ENCODE measurements around the gene LNX2.
A peak's percentile ranks its signal among the peaks of the same experiment; 100 is the strongest.

LNX2 gene

DNA sequence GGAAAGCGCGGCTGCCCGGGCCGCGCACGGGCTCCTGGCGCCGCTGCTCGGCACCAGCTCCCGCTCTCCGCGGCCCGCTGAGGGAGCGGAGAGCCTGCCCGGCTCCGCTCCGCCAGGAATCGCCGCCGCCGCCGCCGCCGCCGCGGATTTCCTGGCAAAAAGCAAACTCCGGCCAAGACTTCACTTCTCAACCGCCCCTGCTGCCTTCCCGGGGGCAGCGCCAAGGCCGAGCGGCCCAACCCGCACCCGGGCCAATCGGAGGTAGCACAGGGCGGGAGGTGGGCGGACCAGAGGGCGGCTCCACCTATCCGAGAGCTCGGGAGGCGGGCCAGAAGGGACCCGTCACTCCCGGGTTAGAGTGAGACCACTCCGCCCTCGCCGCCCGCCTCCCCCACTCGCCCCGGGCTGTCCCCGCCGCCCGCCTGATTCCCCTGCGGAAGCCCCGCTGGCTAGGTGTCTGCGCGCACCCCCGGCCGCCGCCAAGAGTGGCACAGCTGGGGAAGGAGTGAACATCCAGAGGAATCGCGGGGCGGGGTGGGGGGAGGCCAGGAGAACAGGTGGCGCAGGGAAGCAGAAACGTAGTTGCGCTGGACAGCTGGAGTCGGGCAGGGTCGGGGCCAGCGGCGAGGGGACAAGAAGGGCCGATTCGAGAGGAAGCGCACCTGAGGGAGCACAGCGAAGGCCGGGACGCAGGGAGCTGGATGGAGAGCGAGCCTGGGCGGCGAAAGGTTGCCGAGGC lies at the start of gene LNX2:
TSS of gene LNX2 (minus strand) at position 153 of the 739 bp plus-strand sequence. CDS start 38,826 bp downstream, outside the sequence.
- peak; percentile 91 for DNase-seq

DNA sequence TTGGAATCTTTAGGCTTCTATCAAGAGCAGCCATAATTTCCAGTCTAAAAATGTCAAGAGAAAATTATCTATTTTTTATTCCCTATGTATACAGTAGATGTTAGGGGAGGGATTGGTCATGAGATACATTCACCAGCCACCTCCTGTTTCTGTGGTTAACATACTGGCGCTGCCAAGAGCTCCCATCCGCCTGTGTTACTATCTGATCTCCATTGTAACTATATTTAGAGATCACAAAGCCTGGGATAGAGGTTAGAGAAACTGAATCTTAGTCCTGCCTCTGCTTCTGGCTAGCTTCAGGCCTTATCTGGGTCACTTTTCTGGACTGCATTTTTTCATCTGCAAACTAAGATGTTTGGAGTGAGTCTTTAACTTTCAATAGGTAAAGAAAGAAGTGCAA lies 47.6 kb upstream of the LNX2 start:
- no peak for DNase-seq

DNA sequence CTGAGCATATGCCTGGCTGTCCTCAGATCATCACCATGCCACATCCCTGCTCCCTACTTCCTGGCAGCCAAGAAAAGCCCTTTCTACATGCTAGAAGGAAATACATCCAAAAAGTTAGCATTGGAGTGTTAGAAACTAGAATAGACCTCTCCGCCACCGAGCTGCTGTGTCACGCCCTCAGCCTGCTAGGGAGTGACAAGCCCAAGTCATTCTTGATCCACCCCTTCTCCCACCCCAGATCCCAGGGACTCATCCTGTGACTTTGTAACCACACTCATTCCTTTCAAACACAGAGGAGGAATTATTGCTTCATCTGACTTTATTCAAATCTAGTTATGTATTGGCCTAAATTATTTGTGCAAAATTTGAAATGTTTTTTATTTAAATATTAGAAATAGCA lies 46.6 kb upstream of the LNX2 start:
- no peak for DNase-seq

DNA sequence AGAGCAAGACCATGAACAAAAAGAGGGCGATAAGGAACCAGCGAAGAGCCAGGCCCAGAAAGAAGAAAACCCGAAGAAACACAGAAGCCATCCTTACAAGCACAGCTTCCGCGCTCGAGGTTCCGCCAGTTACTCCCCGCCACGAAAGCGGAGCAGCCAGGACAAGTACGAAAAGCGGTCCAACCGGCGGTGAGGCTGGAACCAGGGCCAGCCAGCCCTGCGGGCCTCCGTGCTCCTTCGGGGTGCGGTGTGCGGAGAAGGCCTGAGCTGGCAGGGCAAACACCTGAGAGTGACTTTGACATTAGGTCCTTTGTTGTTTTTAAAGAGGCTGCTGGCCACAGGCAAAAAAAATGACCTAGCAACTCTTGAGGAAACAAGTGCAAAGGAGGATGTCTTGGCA lies 45.4 kb upstream of the LNX2 start:
- no peak for DNase-seq

DNA sequence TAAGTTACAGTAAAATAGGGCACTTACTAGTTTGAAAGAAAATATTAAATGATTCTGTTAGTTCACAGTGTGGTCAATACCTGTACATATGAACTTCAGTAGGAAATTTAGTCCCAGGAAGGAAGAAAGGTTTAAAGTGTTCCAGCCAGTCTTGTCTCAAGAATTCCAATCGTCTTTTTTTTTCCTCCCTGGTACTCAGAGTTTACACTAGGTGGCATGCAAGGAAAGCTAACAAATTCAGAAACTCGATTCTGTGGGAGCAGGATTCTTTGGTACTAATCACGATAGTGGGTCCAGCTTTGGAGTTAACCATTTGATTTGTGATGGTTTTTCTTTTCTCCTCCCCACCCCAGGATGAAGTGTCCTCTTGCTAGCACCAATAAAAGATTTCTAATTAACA lies 45.0 kb upstream of the LNX2 start:
- no peak for DNase-seq

DNA sequence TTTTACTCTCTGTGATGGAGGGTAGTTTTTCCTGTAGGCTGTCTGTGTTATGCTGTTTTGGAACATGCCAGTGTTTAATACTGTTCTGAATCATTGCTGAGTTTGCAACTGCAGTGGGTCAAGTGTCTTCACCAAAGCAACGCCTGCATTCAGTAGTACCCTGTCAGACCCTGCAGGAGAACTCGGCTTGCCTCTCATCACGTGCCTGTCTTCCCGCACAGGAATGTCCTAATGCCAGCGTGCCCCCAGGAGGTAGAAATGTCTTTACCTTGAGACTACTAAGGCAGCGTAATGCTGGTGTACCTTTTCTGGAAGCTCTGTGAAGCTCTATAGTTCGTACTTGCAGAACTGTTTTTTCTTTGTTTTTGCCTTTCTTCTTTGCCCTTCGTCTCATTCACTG lies 43.6 kb upstream of the LNX2 start:
- no peak for DNase-seq

DNA sequence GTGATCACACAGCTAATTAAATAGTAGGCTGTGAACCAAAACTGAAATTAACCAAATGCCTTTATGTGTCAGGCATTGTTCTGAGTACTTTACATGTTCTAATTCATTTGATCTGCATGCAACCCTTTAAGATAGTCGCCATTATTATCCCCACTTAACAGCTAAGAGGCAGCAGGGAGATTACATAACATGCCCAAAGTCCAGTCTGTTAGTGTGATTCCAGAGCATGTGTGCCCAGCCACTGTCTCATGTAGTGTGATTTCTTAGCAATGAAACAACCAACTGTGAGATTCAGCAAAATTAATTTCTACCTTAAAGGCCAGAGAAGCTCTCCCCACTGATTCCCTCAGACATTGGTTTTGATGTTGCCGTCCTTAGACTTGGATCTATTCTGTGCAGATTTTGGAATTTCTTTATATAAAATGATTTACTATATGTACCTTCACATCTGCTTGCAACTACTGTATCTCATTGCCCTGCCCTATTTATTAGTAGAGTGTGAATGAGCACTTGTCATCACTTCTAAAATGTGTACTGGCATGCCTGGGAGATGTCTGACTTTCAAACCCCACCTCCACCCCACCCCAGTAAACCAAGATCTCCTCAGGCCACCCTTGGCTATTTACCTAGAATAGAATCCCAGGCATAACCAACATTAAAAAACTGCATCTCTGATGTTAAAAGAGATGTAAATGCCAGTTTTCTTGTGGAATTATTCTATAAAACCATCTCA lies 42.6 kb upstream of the LNX2 start:
- no peak for DNase-seq

DNA sequence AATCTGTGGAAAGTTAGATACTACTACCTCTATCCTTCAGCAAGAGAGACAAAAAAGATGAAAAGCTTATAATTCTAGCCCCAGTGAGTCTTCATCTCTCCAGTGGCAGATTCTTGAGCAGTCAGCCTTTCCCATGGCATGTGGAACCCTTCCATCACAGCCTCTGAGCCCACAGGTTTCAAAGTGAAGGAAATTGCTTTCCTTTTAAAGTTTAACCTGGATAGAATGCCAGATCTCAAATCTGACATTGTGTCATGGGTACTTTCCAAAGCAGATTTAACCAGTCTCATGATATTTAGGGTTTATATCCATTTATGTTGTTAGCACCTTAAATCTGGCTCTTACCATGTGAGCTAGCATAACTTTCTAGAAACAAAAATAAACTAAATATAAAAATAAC lies 40.7 kb upstream of the LNX2 start:
- no peak for DNase-seq

DNA sequence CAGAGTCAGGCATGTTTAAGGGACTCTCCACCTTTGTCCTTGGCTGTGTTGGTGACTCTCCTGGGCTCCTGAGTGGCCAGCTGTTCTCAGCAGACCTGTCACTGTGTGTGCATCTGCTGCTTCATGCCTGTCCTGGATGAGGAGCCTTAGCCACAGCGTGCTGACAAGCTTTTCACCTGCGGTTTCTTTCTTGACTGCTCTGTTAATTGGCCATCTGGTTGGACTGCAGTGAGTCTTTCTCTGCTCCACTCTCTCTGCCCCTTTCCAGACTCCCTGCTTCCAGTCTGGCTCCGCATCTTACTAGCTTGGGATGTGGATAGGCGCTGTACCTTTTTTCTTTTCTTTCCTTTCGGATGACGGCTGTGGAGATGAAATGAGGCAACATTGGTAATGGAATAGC lies 40.2 kb upstream of the LNX2 start:
- no peak for DNase-seq

DNA sequence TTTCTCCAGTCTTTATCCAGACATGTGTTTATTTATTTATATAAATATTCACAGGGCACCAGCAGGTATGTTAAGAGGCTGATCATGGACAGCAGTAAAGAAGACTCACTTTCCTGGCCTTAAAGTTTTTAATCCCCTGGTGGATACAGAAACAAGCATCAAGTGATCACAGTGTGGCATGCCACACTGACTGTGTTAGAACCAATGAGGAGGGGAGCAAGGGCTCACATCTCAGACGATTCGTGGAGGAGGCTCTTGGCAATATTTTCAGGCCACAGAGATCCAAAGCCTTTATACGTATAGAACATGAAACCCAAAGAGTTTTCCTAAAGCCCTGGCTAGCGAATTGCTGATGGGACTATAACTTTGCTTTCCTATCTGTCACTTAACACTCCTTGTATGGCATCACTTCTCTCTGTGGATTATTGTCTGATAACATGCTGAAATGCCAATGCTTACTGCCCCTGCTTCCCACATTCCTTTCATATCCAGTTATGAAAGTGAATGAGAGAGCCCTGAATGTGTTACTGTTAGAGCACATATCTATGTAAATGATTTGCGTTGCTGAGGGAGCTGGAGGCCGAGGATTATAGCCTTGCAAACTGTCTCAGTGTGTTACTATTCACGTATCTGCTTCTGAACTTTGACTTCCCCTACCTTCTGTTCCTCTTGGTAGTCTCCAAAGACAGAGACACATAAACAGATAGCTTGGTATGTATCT lies 39.0 kb upstream of the LNX2 start:
- no peak for DNase-seq

DNA sequence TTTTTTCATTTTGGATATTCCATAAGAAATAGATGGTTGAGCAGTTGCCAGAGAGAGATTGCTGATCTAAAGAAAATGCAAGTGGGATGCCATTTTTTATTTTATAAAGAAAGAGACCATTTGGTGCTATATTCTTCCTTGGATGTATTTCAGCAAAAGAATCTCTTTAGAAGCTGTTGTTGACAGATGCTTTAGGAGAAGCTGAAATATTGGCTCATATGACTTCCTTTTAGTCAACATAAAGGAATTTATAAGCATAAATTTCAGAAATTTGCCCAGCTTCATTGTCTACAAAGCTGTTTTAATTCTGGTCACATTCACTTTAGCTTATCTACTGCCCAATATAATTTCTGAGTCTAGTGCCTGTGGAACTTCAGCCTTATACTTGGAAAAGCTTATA lies 38.2 kb upstream of the LNX2 start:
- DNase-seq: no peak

DNA sequence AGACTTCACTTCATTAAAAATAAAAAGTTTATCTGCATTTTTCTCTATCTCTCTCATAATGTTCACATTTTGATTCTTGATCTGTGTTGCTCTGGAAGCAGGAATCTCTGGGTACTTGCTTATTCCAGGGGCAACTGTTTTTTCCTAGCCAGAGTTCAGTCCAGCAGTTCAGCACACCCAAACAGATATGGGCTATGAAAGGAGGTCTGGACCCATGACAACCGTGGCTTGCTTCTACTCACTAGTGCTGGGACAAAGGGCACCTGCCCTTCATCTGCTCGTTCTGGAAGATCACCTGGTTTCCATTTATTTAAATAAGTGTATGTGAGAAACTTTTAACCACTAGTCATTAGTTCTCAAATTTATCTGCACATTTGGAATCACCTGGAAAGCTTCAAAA lies 37.4 kb upstream of the LNX2 start:
- no peak for DNase-seq

DNA sequence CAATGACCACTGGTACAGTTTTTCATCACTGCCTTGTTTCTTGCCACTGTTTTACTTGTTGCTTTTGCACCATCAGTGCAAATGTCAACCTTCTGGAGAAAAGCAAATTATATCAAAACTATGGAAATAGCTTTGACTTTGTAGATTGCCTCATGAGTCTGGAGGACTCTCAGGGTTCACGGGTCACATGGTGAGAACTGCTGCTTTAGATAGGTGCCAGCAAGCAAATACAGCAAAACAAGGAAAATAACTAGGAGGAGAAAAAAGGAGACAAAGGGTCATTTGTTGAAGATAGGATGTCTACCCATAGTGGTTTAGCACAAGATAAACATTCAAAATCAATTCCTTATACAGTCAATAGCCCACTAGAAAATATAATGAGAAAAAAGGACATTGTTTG lies 34.5 kb upstream of the LNX2 start:
- no peak for DNase-seq

DNA sequence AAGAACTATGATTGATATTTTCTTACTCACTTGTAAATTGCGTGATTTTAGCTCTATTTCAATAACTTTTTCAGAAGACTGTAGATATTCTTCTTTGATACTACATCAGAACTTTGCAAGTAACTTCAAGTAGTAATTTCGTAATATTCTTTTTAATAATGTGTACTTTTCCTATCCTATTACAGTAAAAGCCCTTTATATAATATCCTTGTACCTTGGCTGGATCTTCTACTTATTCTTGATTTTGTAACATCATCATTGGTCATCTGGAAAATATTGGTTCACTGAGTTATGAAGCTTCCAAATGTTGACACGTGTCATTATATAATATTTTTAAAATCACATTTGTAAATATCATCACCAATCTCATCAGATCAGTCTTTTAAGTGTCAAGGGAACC lies 33.7 kb upstream of the LNX2 start:
- no peak for DNase-seq

DNA sequence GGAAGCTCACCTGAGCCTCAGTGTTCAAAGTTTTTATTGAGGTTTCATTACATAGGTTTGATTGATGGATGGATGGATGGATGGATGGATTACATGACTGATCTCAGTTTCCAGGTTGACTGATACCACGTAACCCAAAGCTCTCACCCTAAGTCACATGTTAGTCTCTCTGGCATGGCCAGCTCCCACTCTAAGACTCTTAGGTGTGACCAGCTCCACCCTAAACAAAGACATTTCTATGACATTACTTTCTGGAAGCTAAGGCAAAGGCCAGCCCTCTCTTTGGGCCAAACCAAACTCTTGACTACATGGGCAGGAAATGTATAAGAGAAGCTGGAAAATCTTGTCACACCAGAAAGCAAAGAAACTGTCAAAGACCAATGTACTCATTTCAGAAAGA lies 30.0 kb upstream of the LNX2 start:
- DNase-seq: no peak

DNA sequence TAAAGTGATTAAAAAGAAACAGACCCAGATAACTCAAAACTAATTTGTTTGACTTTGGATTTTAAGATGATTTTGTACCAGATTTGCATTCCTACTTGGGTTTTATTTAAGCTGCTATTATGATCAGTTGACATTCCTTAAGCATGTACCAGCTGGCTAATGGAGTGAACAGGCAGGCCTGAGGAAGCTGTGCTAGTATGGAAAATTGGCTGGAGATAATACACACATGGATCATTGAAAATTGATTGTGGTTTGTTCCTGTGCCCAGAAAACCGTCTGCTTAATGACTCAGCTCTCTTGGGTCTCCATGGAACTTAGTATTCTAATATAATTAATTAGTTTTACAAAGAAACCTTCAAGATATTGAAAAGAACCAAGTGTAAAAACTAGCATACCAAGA lies 24.0 kb upstream of the LNX2 start:
- DNase-seq: no peak

DNA sequence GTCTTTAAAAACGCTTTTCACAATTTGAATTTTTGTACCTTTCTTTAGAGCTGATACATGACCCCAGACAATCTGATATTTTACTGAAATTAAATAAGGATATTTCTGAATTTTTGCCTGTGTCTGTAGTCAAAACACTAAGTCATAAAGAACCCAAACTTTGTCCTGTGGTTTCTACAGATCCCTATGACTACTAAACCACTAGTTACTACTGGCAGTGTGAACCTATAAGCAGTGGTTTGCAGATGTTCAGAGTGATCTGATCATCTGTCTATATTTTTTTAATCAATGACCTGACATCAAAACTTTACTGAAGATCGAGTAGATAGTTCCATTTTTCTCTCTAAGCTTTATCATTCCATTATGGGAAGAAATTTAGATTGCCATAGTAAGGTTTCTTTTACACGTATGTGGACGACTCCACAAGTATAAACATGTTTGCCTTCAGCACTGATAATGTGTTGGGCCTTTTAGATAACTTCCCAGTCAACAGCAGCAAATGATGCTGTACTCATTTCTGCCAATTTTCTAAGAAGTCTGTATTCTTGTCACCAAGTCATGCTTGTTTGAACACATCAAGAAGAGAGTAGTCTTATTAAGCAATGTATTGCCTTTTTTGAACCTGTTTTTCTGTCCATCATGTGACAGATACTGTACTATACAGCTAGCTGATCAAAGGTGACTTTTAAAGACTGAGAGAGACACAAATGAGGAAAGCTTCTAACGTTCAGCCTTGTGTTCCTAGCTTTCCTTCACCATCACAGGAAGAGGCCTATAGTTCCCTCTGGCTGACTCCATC lies 23.2 kb upstream of the LNX2 start:
- DNase-seq: no peak

DNA sequence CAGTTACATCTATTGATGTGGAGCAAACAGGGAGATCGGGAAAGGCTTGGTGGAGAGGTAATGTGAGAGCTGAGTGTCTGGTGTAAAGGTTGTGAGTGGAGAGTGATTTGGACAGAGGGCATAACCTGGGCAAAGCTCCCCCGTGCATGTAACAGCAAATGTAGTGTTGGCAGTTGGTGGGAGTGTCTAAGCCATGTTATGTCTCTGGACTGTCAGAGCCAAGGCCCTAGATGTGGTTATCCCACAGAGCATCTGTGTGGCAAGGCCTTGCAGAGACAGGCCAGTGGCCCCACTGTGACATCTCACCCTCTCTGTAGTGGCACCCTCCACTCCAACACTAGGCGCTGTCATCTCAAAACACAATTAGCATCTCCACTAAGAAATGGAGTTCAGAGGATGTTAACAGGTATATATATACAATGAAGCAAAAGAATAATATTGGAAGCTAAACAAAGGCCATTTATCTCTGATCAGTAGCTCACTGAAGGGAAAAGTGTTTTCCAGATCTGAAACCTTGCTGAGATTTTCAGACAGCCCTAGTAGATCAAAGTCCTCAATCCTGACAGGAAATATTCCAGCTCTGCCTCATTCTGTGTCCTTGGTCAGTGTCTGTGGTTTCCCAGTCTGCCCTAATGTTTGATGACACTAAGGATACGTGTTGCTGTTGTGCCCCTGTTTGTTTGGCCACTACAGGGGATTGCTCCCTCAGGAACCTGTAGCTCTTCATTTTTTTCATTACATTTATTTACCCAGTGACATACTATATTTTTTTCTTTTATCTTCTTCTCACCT lies 21.6 kb upstream of the LNX2 start:
- no peak for DNase-seq

DNA sequence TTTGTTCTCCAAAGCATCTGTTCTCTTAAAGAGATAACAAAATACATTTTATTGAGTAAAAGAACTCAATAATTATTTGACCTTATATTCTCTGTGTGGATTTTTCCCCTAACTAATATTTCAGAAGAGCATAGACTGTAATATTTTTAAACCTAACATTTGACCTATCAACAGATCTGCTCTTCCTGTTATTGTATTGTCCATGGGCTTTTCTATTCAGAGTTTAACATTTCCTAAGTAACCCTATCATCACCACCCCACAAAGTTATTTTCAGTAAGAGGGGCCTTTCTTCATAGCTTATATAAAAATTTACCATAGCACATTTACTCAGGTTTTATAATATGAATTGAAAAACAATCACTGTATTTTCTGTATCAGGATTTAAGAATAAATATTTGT lies 18.9 kb upstream of the LNX2 start:
- no peak for DNase-seq

DNA sequence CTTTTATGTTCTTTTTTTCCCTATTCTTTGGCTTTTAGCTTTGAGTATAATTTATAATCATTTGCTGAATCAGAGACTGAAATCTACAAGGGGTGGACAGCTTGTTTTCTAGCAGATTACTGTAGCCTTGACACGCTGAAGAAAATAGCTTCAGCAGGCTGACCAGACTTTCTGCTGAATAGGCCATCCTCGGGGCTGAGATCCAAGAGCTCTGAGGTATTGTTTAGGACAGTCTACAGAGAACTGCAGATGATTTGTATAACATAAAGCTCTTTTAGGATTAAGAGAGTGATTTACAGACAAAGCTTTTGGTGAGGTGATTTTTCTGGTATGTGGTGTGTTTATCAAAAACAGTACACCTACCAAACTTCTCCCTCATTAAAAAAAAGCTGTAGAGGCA lies 18.2 kb upstream of the LNX2 start:
- no peak for DNase-seq

DNA sequence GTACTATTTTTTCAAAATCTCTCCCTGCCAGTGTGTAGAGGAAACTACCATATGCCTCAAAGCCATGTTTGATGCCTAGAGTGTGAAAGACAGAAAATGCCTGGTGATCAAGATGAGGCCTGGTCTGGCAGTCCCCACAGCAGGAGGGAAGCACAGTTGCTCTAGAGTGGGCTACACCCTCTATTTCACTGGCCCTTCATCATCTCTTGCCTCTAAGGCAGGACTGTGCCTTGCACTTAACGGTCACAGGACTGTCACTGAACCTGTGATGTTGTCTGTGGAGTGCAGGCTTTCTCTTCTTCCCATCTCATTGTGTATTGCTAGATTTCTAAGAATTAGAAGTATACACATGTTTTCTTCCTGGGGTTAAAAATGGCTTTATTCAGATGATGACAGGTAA lies 17.7 kb upstream of the LNX2 start:
- no peak for DNase-seq

DNA sequence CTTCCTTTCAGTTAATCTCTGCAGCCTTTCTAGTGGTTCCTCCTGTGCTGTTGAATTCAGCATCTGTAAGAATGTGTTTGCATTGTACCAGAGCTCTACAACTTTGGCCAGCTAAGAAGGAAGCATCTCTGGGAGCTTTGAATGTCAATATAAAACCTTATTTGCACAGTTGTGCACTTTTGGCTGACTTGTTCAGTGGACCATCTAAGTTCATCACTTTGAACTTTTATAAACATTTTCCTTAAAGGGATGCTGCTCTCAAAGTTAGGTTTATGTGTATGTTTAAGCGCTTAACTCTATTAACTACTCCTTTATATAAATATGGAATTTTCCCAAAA lies 16.9 kb upstream of the LNX2 start:
- DNase-seq: no peak
